PC-3 (cell line): Measurements from ENCODE around the gene CRYGN. TPM values are rescaled to one million over a fixed set of nuclear protein-coding genes. Genes with fewer than 3 reads are reported as not detected.

Experiments
- ATAC-seq: fragments of 200-7000 bp; cut with Tn5 transposase; 2 replicates; pipeline ENCODE4 v1.9.1; 2020; ENCODE audit warnings: mild to moderate bottlenecking, moderate library complexity
- BruUV-seq: library from RNA; stranded (reverse); fragments of 400-500 nt; replicated peaks from 2 replicates; lab custom pipeline; 2021; lab: Mats Ljungman, UMichigan
- CTCF ChIA-PET: fragments of 300-600 bp; sonication (Branson Sonifier 250); formaldehyde crosslinking; loops from one replicate; lab custom pipeline; 2022; ENCODE audit warnings: antibody characterized with exemption; lab: Charles Lee
- POLR2A ChIA-PET: fragments of 300-600 bp; sonication (Branson Sonifier 250); formaldehyde crosslinking; loops from one replicate; lab custom pipeline; 2022; ENCODE audit warnings: antibody characterized with exemption; ENCODE audit not compliant: unreplicated experiment; lab: Charles Lee
- DNase-seq: peaks from one replicate; pipeline ENCODE4 v3.0.0-alpha.2; 2015
- H2AFZ ChIP-seq: fragments of 300-600 bp; sonication (generic); 2 replicates; pipeline ENCODE4 v1.6.0; 2016; ENCODE audit warnings: antibody characterized with exemption, low read length
- H3F3A ChIP-seq: fragments of 300-600 bp; sonication (generic); one replicate; pipeline ENCODE4 v1.6.0; 2017; ENCODE audit warnings: antibody characterized with exemption, low read length, control low read depth, mild to moderate bottlenecking; ENCODE audit not compliant: unreplicated experiment
- H3K27ac ChIP-seq: fragments of 300-600 bp; sonication (generic); 2 replicates; pipeline ENCODE4 v1.5.1; 2016; ENCODE audit warnings: mild to moderate bottlenecking, low read length
- H3K27me3 ChIP-seq: fragments of 300-600 bp; sonication (generic); 2 replicates; pipeline ENCODE4 v1.6.1; 2016; ENCODE audit warnings: low read length, mixed read lengths
- H3K36me3 ChIP-seq: fragments of 300-600 bp; sonication (generic); 2 replicates; pipeline ENCODE4 v1.6.1; 2016; ENCODE audit warnings: low read depth, mixed run types, low read length, mixed read lengths
- H3K4me1 ChIP-seq: fragments of 300-600 bp; sonication (generic); 2 replicates; pipeline ENCODE4 v1.5.1; 2016; ENCODE audit warnings: low read length; ENCODE audit not compliant: insufficient read depth
- H3K4me2 ChIP-seq: fragments of 300-600 bp; sonication (generic); 2 replicates; pipeline ENCODE4 v1.6.0; 2016; ENCODE audit warnings: low read length
- H3K4me3 ChIP-seq: fragments of 300-600 bp; sonication (generic); 2 replicates; pipeline ENCODE4 v1.5.1; 2016; ENCODE audit warnings: mild to moderate bottlenecking, low read length, mixed read lengths
- H3K79me2 ChIP-seq: fragments of 300-600 bp; sonication (generic); 2 replicates; pipeline ENCODE4 v1.6.1; 2017; ENCODE audit warnings: low read length, mixed read lengths
- H3K9ac ChIP-seq: fragments of 300-600 bp; sonication (generic); 2 replicates; pipeline ENCODE4 v1.6.0; 2016; ENCODE audit warnings: mild to moderate bottlenecking, low read length
- H3K9me2 ChIP-seq: fragments of 300-600 bp; sonication (generic); replicated peaks from 2 replicates; pipeline ENCODE4 v1.6.1; 2016; ENCODE audit warnings: mixed run types, low read length, mixed read lengths
- H3K9me3 ChIP-seq: fragments of 300-600 bp; sonication (generic); 2 replicates; pipeline ENCODE4 v1.6.1; 2016; ENCODE audit warnings: low read length, mixed read lengths
- H4K20me1 ChIP-seq: fragments of 300-600 bp; sonication (generic); 2 replicates; pipeline ENCODE4 v1.6.1; 2016; ENCODE audit warnings: low read length, mixed read lengths
- CTCF ChIP-seq: fragments of 300-600 bp; sonication (generic); conservative IDR thresholded peaks from 2 replicates; pipeline ENCODE4 v1.5.1; 2017; ENCODE audit warnings: antibody characterized with exemption, low read depth, mild to moderate bottlenecking, low read length
- EZH2 ChIP-seq: fragments of 300-600 bp; sonication (generic); IDR thresholded peaks from one replicate; pipeline ENCODE4 v1.6.1; 2017; ENCODE audit warnings: antibody characterized with exemption, mild to moderate bottlenecking, low read length; ENCODE audit not compliant: unreplicated experiment
- EZH2phosphoT487 ChIP-seq: fragments of 300-600 bp; sonication (generic); IDR thresholded peaks from 2 replicates; pipeline ENCODE4 v1.6.1; 2018; ENCODE audit warnings: mild to moderate bottlenecking, antibody characterized with exemption, low read length, borderline replicate concordance
- intact Hi-C: fragments of 100-400 bp; cut with micrococcal nuclease; formaldehyde crosslinking; loops from 2 replicates; pipeline ENCODE4 v1.9.0; 2023
- total RNA-seq: library from RNA; depleted of rRNA; stranded (reverse); fragments of >200 nt; gene quantifications from 2 replicates; pipeline ENCODE4 v1.2.3, GENCODE V29; 2014

Gene CRYGN
- total RNA-seq, 1 experiment from 2014 or later: 0.11 TPM

- ChIA-PET POLR2A (no interaction called here), CTCF (interaction anchor here (0.5 kb wide), 1 partner anchor 59 kb away, joined by 3 read pairs; no protein-coding TSS in a partner anchor)
- peaks cover 22% of the 10 kb centered on the region for H3K4me1 ChIP-seq
- no peak overlapping the region for H3K4me3 ChIP-seq
- no peak overlapping the region for H3K27ac ChIP-seq
- ATAC-seq (no peak), DNase-seq (no peak)
- H2AFZ ChIP-seq: no peak overlapping the region
- no peaks in the 10 kb centered on the region for H3F3A ChIP-seq
- no peak overlapping the region for H3K9ac ChIP-seq
- no peak overlapping the region for H3K4me2 ChIP-seq
- no peaks in the 10 kb centered on the region for H3K27me3 ChIP-seq
- no peaks in the 10 kb centered on the region for H3K9me3 ChIP-seq
- peaks cover 16% of the 10 kb centered on the region for H3K36me3 ChIP-seq
- H4K20me1 ChIP-seq: no peaks in the 10 kb centered on the region
- BruUV-seq: no TSS peak
- no peaks in the 10 kb centered on the region for H3K9me2 ChIP-seq
- intact Hi-C loops: loop anchor here (10.0 kb wide), 1 partner anchor 293 kb away; no protein-coding TSS in a partner anchor
- TF ChIP-seq EZH2phosphoT487: no peak
- no peak for TF ChIP-seq EZH2
- TF ChIP-seq CTCF: no peak
- no peaks in the 10 kb centered on the region for H3K79me2 ChIP-seq
These were observed 21.4 kb upstream of the CRYGN start for GRCh38 chr7:151461096-151461941.

GRCh38 chr7:151460474-151460855 is 20.5 kb upstream of the CRYGN start:
- TSS peak; percentile 85 for BruUV-seq
- H3K27ac ChIP-seq: peak overlapping the region; percentile 70
- no peaks in the 10 kb centered on the region for H3K9me2 ChIP-seq
- no peaks in the 10 kb centered on the region for H3K27me3 ChIP-seq
- ChIA-PET CTCF (interaction anchor here (0.6 to 1.3 kb wide), 2 partner anchors 47 to 138 kb away, joined by 3 to 6 read pairs; no protein-coding TSS in a partner anchor), POLR2A (interaction anchor here (0.6 kb wide), 1 partner anchor 601 kb away, joined by 3 read pairs; no protein-coding TSS in a partner anchor)
- no peaks in the 10 kb centered on the region for H3F3A ChIP-seq
- TF ChIP-seq CTCF (no peak), EZH2phosphoT487 (no peak), EZH2 (no peak)
- H3K4me2 ChIP-seq: peak overlapping the region; percentile 97
- no peaks in the 10 kb centered on the region for H3K79me2 ChIP-seq
- intact Hi-C loops: loop anchor here (1.0 to 10.0 kb wide), 2 partner anchors 58 to 294 kb away; no protein-coding TSS in a partner anchor
- H3K9ac ChIP-seq: no peak overlapping the region
- H3K4me1 ChIP-seq: peaks cover 22% of the 10 kb centered on the region
- peak overlapping the region; percentile 64 for H3K4me3 ChIP-seq
- ATAC-seq (peak; percentile 29), DNase-seq (no peak)
- H3K9me3 ChIP-seq: no peaks in the 10 kb centered on the region
- H3K36me3 ChIP-seq: peaks cover 8% of the 10 kb centered on the region
- no peaks in the 10 kb centered on the region for H4K20me1 ChIP-seq
- H2AFZ ChIP-seq: peak overlapping the region; percentile 67
